Neural progenitor cell (in vitro differentiated cells): ENCODE measurements around the gene PGP. TPM values are rescaled to one million over a fixed set of nuclear protein-coding genes. Genes with fewer than 3 reads are reported as not detected.
A peak's percentile ranks its signal among the peaks of the same experiment; 100 is the strongest.

Source experiments
- DNase-seq: peaks from one replicate; pipeline ENCODE4 v3.0.0-alpha.2; 2016; ENCODE audit warnings: low spot score
- H2AFZ ChIP-seq: fragments of 200-600 bp; sonication (generic); replicated peaks from 2 replicates; pipeline ENCODE4 v1.6.1; 2016; ENCODE audit warnings: antibody characterized with exemption
- H3F3A ChIP-seq: fragments of 200-600 bp; sonication (generic); 2 replicates; pipeline ENCODE4 v1.6.1; 2016; ENCODE audit warnings: antibody characterized with exemption, low read depth
- H3K27ac ChIP-seq: fragments of 200-600 bp; sonication (generic); 2 replicates; pipeline ENCODE4 v1.5.1; 2016; ENCODE audit warnings: mild to moderate bottlenecking
- H3K27me3 ChIP-seq: fragments of 200-600 bp; sonication (generic); 2 replicates; pipeline ENCODE4 v1.6.1; 2016; ENCODE audit warnings: mild to moderate bottlenecking, moderate library complexity
- H3K36me3 ChIP-seq: fragments of 200-600 bp; sonication (generic); 2 replicates; pipeline ENCODE4 v1.5.1; 2016
- H3K4me1 ChIP-seq: fragments of 200-600 bp; sonication (generic); 2 replicates; pipeline ENCODE4 v1.6.1; 2016; ENCODE audit warnings: mixed run types
- H3K4me2 ChIP-seq: fragments of 200-600 bp; sonication (generic); 2 replicates; pipeline ENCODE4 v1.6.1; 2016
- H3K4me3 ChIP-seq: fragments of 200-600 bp; sonication (generic); 2 replicates; pipeline ENCODE4 v1.5.1; 2016
- H3K79me2 ChIP-seq: fragments of 200-600 bp; sonication (generic); 2 replicates; pipeline ENCODE4 v1.6.1; 2016; ENCODE audit warnings: low read depth
- H3K9ac ChIP-seq: fragments of 200-600 bp; sonication (generic); 2 replicates; pipeline ENCODE4 v1.6.1; 2016
- H3K9me3 ChIP-seq: fragments of 200-600 bp; sonication (generic); 2 replicates; pipeline ENCODE4 v1.5.1; 2016; ENCODE audit warnings: low read depth
- H4K20me1 ChIP-seq: fragments of 200-600 bp; sonication (generic); 2 replicates; pipeline ENCODE4 v1.6.1; 2016; ENCODE audit warnings: low read depth
- H3K27ac Mint-ChIP-seq: 3 replicates; pipeline ENCODE4 v1.8.0; 2021; ENCODE audit warnings: mixed read lengths
- H3K27me3 Mint-ChIP-seq: 2 replicates; pipeline ENCODE4 v1.8.0; 2022; ENCODE audit warnings: low read depth, mild to moderate bottlenecking, inconsistent platforms, moderate library complexity, mixed read lengths; ENCODE audit not compliant: insufficient read depth
- H3K36me3 Mint-ChIP-seq: 3 replicates; pipeline ENCODE4 v1.8.0; 2021; ENCODE audit warnings: mixed read lengths
- H3K4me1 Mint-ChIP-seq: 3 replicates; pipeline ENCODE4 v1.8.0; 2021; ENCODE audit warnings: mixed read lengths
- H3K4me3 Mint-ChIP-seq: 3 replicates; pipeline ENCODE4 v1.8.0; 2021; ENCODE audit warnings: mild to moderate bottlenecking, moderate library complexity, mixed read lengths
- H3K9me3 Mint-ChIP-seq: 3 replicates; pipeline ENCODE4 v1.8.0; 2020; ENCODE audit warnings: mixed read lengths
- EZH2 ChIP-seq: fragments of 200-600 bp; sonication (generic); IDR thresholded peaks from 2 replicates; pipeline ENCODE4 v1.6.1; 2017; ENCODE audit warnings: antibody characterized with exemption, mild to moderate bottlenecking, moderate library complexity
- EZH2phosphoT487 ChIP-seq: fragments of 200-600 bp; sonication (generic); IDR thresholded peaks from 2 replicates; pipeline ENCODE4 v1.6.1; 2017; ENCODE audit warnings: antibody characterized with exemption
- total RNA-seq: library from RNA; depleted of rRNA; stranded (reverse); fragments of >200 nt; gene quantifications from 2 replicates; pipeline ENCODE4 v1.2.3, GENCODE V29; 2015; ENCODE audit warnings: low replicate concordance
- TF ChIP-seq, protein P1 (sequence below): fragments of 200-600 bp; sonication (generic); IDR thresholded peaks from 2 replicates; pipeline ENCODE4 v1.5.1; 2017; ENCODE audit warnings: antibody characterized with exemption, mild to moderate bottlenecking

Gene PGP
- total RNA-seq, 1 donor from 2014 or later: 13.3 TPM

DNA sequence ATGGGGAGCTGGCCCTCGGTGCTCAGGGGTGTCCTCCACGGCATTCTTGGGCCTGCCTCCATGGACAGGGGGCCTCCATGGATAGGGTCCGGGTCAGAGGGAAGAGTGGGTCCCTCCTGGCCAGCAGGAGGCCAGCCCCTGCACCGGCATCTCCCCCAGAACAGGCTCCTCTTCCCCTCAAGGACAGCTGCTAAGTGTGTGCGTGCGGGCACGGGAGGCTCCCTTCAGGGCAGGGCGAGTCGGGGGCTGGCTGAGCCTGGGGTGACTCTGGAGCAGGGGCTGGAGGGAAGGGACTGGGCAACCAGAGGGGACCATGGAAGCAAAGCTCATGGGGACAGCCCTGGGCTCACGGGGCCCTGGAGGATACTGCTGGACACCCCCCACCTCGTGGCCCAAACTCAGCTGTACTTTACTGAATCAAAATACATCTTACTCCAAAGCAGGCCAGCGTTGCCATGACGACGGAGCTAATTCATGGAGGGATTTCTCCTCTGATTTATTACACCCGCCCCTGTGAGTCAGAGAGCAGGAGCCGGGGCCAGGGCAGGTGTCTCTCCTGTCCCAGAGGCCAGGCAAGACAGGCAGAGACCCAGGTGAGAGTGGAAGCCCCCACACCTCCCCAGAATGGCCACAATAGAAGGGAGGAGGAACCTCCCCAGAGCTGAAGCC, 20.3 kb downstream of the PGP start:
- peak; percentile 51 for DNase-seq
- Histone ChIP-seq H3K9ac (no peak overlapping the region), H3K4me2 (no peak overlapping the region), H3K27me3 (peaks cover 45% of the 10 kb centered on the region), H3F3A (peaks cover 26% of the 10 kb centered on the region), H2AFZ (no peak overlapping the region), H3K4me3 (no peak overlapping the region), H3K79me2 (no peaks in the 10 kb centered on the region), H3K9me3 (no peaks in the 10 kb centered on the region), H3K27ac (no peak overlapping the region), H3K36me3 (no peaks in the 10 kb centered on the region), H4K20me1 (peaks cover 17% of the 10 kb centered on the region), H3K4me1 (peaks cover 14% of the 10 kb centered on the region)
- Mint-ChIP-seq H3K4me1 (peaks cover 8% of the 10 kb centered on the region), H3K27ac (no peak overlapping the region), H3K27me3 (peaks cover 17% of the 10 kb centered on the region), H3K36me3 (no peaks in the 10 kb centered on the region), H3K9me3 (no peaks in the 10 kb centered on the region), H3K4me3 (peak overlapping the region; percentile 85)
- TF ChIP-seq EZH2 (no peak), EZH2phosphoT487 (no peak)
- TF ChIP-seq, protein P1, sequence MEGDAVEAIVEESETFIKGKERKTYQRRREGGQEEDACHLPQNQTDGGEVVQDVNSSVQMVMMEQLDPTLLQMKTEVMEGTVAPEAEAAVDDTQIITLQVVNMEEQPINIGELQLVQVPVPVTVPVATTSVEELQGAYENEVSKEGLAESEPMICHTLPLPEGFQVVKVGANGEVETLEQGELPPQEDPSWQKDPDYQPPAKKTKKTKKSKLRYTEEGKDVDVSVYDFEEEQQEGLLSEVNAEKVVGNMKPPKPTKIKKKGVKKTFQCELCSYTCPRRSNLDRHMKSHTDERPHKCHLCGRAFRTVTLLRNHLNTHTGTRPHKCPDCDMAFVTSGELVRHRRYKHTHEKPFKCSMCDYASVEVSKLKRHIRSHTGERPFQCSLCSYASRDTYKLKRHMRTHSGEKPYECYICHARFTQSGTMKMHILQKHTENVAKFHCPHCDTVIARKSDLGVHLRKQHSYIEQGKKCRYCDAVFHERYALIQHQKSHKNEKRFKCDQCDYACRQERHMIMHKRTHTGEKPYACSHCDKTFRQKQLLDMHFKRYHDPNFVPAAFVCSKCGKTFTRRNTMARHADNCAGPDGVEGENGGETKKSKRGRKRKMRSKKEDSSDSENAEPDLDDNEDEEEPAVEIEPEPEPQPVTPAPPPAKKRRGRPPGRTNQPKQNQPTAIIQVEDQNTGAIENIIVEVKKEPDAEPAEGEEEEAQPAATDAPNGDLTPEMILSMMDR: no peak

DNA sequence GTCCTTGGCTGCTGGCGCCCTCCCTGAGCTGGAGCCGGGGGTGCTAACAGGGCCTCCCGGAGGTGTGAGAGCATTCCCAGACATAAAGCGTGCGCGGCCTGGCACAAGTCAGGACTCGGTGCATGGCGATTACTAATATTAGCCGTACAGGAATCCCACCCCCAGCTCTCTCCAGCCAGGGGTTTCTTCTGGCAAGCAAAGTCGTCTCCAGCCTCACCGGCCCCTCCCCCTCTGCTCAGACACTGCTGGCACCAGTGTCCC, 23.3 kb downstream of the PGP start:
- Histone ChIP-seq H3K4me1 (peaks cover 11% of the 10 kb centered on the region), H3K79me2 (no peaks in the 10 kb centered on the region), H3K27me3 (peaks cover 18% of the 10 kb centered on the region), H2AFZ (no peak overlapping the region), H3F3A (peaks cover 5% of the 10 kb centered on the region), H3K4me2 (no peak overlapping the region), H3K4me3 (no peak overlapping the region), H4K20me1 (peaks cover 17% of the 10 kb centered on the region), H3K27ac (no peak overlapping the region), H3K36me3 (no peaks in the 10 kb centered on the region), H3K9ac (no peak overlapping the region), H3K9me3 (no peaks in the 10 kb centered on the region)
- Mint-ChIP-seq H3K4me1 (peaks cover 8% of the 10 kb centered on the region), H3K4me3 (no peak overlapping the region), H3K9me3 (no peaks in the 10 kb centered on the region), H3K27me3 (peaks cover 3% of the 10 kb centered on the region), H3K36me3 (no peaks in the 10 kb centered on the region), H3K27ac (no peak overlapping the region)
- TF ChIP-seq EZH2 (no peak), EZH2phosphoT487 (no peak)
- TF ChIP-seq, protein P1: no peak
- DNase-seq: no peak

DNA sequence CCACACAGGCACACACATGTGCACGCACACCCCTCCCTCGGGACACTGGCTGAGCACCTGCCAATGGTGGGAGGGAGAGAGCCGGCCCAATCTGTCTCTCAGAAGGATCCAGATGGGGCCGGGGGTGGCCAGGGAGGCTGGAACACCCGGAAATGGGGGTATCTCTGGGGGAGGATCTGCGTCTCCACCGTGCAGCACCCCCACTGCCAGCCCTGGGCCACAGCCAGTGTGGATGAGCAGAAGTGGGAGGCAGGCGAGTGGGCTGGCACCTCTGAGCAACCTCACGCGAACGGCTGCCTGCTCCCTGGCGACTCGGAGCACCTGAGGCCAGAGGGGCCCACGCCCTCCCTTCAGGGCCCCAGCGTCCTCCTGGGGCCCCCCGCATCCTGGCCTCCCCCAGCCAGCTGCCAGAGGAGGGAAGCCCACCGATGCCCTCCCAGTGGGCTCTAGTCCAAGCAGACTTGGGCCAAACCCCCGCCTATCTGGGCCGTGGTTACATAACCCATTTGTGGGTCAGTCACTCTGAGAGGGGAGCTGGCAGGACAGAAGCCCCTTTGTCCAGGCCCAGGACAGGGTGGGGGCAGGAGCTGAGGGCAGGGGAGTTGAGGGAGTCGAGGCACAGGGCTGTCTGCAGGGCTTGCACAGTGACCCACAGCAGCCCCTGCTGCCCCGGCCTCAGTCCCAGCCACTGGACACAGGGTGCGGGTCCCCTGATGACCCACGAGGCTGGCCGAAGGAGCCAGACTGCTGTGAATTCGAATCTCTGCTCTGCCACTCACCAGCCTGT, 23.8 kb downstream of the PGP start:
- no peak for DNase-seq
- Histone ChIP-seq H3K36me3 (no peaks in the 10 kb centered on the region), H3K4me1 (peaks cover 11% of the 10 kb centered on the region), H3K9ac (no peak overlapping the region), H3K9me3 (no peaks in the 10 kb centered on the region), H3K27me3 (peaks cover 15% of the 10 kb centered on the region), H3K4me3 (no peak overlapping the region), H3K27ac (no peak overlapping the region), H3K79me2 (no peaks in the 10 kb centered on the region), H2AFZ (no peak overlapping the region), H3K4me2 (no peak overlapping the region), H4K20me1 (peaks cover 16% of the 10 kb centered on the region), H3F3A (peaks cover 3% of the 10 kb centered on the region)
- no peak overlapping the region for H3K4me3 Mint-ChIP-seq
- H3K4me1 Mint-ChIP-seq: peaks cover 8% of the 10 kb centered on the region
- H3K27ac Mint-ChIP-seq: no peak overlapping the region
- TF ChIP-seq EZH2phosphoT487 (no peak), EZH2 (no peak)
- TF ChIP-seq, protein P1: no peak
- H3K27me3 Mint-ChIP-seq: peaks cover 3% of the 10 kb centered on the region
- H3K9me3 Mint-ChIP-seq: no peaks in the 10 kb centered on the region
- no peaks in the 10 kb centered on the region for H3K36me3 Mint-ChIP-seq
